Measurements from ENCODE around the gene KCTD8. TPM values are rescaled to one million over a fixed set of nuclear protein-coding genes. Genes with fewer than 3 reads are reported as not detected.

Gene KCTD8
- total RNA-seq, 1 donor, result not detected

DNA sequence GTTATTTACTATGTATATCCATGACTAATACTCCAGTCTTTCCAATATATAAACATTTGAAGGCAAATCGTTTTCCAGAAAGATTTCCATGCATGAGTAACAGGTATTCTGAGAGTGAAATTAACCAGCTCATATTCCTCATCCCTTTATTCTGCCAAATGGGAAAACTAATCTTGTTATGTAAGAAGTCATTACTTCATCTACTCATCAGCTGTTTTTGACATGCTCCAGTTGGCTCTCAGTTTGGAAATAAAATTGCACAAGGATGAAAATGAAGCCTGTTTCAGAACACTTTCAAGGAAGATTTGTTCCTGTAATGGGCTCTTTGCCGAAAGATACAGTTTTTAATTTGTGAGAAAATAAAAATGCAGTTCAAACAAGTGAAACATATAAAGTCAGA, 121.9 kb downstream of the KCTD8 start:
- DNase-seq (ENCODE audit: insufficient read length, low spot score, missing footprints), result no peak
- no peaks in the 10 kb centered on the region for H3K4me1 ChIP-seq (ENCODE audit: insufficient read depth, low read length)
- H3K4me3 ChIP-seq (ENCODE audit: insufficient read depth, low read length), result no peak overlapping the region
- TF ChIP-seq, protein P1, sequence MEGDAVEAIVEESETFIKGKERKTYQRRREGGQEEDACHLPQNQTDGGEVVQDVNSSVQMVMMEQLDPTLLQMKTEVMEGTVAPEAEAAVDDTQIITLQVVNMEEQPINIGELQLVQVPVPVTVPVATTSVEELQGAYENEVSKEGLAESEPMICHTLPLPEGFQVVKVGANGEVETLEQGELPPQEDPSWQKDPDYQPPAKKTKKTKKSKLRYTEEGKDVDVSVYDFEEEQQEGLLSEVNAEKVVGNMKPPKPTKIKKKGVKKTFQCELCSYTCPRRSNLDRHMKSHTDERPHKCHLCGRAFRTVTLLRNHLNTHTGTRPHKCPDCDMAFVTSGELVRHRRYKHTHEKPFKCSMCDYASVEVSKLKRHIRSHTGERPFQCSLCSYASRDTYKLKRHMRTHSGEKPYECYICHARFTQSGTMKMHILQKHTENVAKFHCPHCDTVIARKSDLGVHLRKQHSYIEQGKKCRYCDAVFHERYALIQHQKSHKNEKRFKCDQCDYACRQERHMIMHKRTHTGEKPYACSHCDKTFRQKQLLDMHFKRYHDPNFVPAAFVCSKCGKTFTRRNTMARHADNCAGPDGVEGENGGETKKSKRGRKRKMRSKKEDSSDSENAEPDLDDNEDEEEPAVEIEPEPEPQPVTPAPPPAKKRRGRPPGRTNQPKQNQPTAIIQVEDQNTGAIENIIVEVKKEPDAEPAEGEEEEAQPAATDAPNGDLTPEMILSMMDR (IDR thresholded peaks at IDR 0.05; ENCODE audit: extremely low read depth, low read depth, low read length), result no peak
- H3K4me2 ChIP-seq (ENCODE audit: insufficient read depth, low read length), result no peak overlapping the region
- H4K20me1 ChIP-seq (ENCODE audit: insufficient read depth, low read length), result no peaks in the 10 kb centered on the region
- no peak overlapping the region for H2AFZ ChIP-seq (ENCODE audit: low read length)
- no peak overlapping the region for H3K27ac ChIP-seq (ENCODE audit: low read depth, low read length)
- H3K79me2 ChIP-seq (ENCODE audit: insufficient read depth, low read length), result no peaks in the 10 kb centered on the region
- H3K36me3 ChIP-seq (ENCODE audit: insufficient read depth, low read length), result no peaks in the 10 kb centered on the region
- no peaks in the 10 kb centered on the region for H3K9me3 ChIP-seq (ENCODE audit: low read depth, low read length)
- H3K27me3 ChIP-seq (ENCODE audit: insufficient read depth, low read length), result no peaks in the 10 kb centered on the region

- no peaks in the 10 kb centered on the region for H4K20me1 ChIP-seq (ENCODE audit: insufficient read depth, low read length)
- no peaks in the 10 kb centered on the region for H3K9me3 ChIP-seq (ENCODE audit: low read depth, low read length)
- no peaks in the 10 kb centered on the region for H3K4me1 ChIP-seq (ENCODE audit: insufficient read depth, low read length)
- no peaks in the 10 kb centered on the region for H3K79me2 ChIP-seq (ENCODE audit: insufficient read depth, low read length)
- TF ChIP-seq, protein P1 (IDR thresholded peaks at IDR 0.05; ENCODE audit: extremely low read depth, low read depth, low read length), result no peak
- H3K27me3 ChIP-seq (ENCODE audit: insufficient read depth, low read length), result no peaks in the 10 kb centered on the region
- no peak overlapping the region for H3K27ac ChIP-seq (ENCODE audit: low read depth, low read length)
- H3K4me2 ChIP-seq (ENCODE audit: insufficient read depth, low read length), result no peak overlapping the region
- no peak for DNase-seq (ENCODE audit: insufficient read length, low spot score, missing footprints)
- H3K4me3 ChIP-seq (ENCODE audit: insufficient read depth, low read length), result no peak overlapping the region
- H3K36me3 ChIP-seq (ENCODE audit: insufficient read depth, low read length), result no peaks in the 10 kb centered on the region
- no peak overlapping the region for H2AFZ ChIP-seq (ENCODE audit: low read length)
These were observed 127.8 kb downstream of the KCTD8 start for GRCh38 chr4:44320833-44321232.

GRCh38 chr4:44319129-44319528, 129.5 kb downstream of the KCTD8 start:
- Histone ChIP-seq H4K20me1 (ENCODE audit: insufficient read depth, low read length) (no peaks in the 10 kb centered on the region), H3K36me3 (ENCODE audit: insufficient read depth, low read length) (no peaks in the 10 kb centered on the region), H3K79me2 (ENCODE audit: insufficient read depth, low read length) (no peaks in the 10 kb centered on the region), H2AFZ (ENCODE audit: low read length) (no peak overlapping the region), H3K4me1 (ENCODE audit: insufficient read depth, low read length) (no peaks in the 10 kb centered on the region), H3K4me3 (ENCODE audit: insufficient read depth, low read length) (no peak overlapping the region), H3K9me3 (ENCODE audit: low read depth, low read length) (no peaks in the 10 kb centered on the region), H3K27ac (ENCODE audit: low read depth, low read length) (no peak overlapping the region), H3K4me2 (ENCODE audit: insufficient read depth, low read length) (no peak overlapping the region), H3K27me3 (ENCODE audit: insufficient read depth, low read length) (no peaks in the 10 kb centered on the region)
- no peak for DNase-seq (ENCODE audit: insufficient read length, low spot score, missing footprints)
- TF ChIP-seq, protein P1 (IDR thresholded peaks at IDR 0.05; ENCODE audit: extremely low read depth, low read depth, low read length), result no peak

GRCh38 chr4:44313702-44314101, 134.9 kb downstream of the KCTD8 start:
- Histone ChIP-seq H3K4me1 (ENCODE audit: insufficient read depth, low read length) (no peaks in the 10 kb centered on the region), H3K27me3 (ENCODE audit: insufficient read depth, low read length) (no peaks in the 10 kb centered on the region), H3K4me3 (ENCODE audit: insufficient read depth, low read length) (no peak overlapping the region), H3K79me2 (ENCODE audit: insufficient read depth, low read length) (no peaks in the 10 kb centered on the region), H3K36me3 (ENCODE audit: insufficient read depth, low read length) (no peaks in the 10 kb centered on the region), H3K9me3 (ENCODE audit: low read depth, low read length) (no peaks in the 10 kb centered on the region), H3K27ac (ENCODE audit: low read depth, low read length) (no peak overlapping the region), H3K4me2 (ENCODE audit: insufficient read depth, low read length) (no peak overlapping the region), H4K20me1 (ENCODE audit: insufficient read depth, low read length) (no peaks in the 10 kb centered on the region), H2AFZ (ENCODE audit: low read length) (no peak overlapping the region)
- TF ChIP-seq, protein P1 (IDR thresholded peaks at IDR 0.05; ENCODE audit: extremely low read depth, low read depth, low read length), result no peak
- no peak for DNase-seq (ENCODE audit: insufficient read length, low spot score, missing footprints)
